Measurements from ENCODE around the gene RBM45.
"Not testable (repeated sequence)": the region's sequence is repeated elsewhere in the genome, so short reads cannot be mapped to it uniquely, and the experiment has no call there.

Gene RBM45

DNA sequence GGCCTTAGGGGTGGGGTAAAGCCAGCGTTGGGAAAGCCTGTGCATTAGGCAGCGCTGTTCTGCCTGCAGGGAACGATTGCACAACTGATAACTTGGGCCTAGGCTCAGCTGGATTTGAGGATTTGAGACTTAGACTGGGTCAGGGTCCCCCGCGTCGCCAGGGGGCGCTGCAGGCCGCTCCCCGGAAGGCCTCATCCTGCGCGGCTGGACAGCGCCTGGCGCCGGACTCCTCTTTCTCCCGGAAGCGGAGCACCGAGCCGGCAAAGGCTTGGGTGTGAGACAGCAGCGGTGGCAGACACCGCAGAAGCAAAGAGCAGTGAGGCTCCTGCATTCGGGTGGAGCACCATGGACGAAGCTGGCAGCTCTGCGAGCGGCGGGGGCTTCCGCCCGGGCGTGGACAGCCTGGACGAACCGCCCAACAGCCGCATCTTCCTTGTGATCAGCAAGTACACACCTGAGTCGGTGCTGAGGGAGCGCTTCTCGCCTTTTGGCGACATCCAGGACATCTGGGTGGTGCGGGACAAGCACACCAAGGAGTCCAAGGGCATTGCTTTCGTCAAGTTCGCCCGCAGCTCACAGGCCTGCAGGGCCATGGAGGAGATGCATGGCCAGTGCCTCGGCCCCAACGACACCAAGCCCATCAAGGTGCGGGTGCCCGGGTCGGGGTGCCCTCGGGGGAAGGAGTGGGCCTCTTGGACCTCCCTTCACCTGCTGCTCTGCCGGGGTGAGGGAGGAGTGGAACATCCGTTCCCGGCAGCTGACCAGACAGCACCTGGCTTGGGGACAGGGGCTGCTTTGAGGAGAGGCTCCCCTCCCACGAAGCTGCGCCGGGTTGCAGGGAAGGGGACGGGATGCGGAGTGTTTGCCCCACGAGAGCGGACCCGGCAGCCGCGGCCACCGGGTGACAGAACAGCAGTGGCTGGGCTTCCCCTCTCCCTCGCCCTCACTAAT, at the start of gene RBM45:
Gene RBM45 (plus strand): TSS at position 236 of the 951 bp plus-strand sequence. CDS start 110 bp downstream, at position 346.
- peak; percentile 38 for DNase-seq

- DNase-seq, result no peak
Observed at GRCh38 chr2:178066324-178066723, 45.9 kb upstream of the RBM45 start.

GRCh38 chr2:178066890-178067669, 45.2 kb upstream of the RBM45 start:
- DNase-seq, result no peak

- no peak for DNase-seq
Observed at GRCh38 chr2:178068823-178069454, 43.3 kb upstream of the RBM45 start.

GRCh38 chr2:178069551-178069950, 42.7 kb upstream of the RBM45 start:
- DNase-seq, result no peak

DNA sequence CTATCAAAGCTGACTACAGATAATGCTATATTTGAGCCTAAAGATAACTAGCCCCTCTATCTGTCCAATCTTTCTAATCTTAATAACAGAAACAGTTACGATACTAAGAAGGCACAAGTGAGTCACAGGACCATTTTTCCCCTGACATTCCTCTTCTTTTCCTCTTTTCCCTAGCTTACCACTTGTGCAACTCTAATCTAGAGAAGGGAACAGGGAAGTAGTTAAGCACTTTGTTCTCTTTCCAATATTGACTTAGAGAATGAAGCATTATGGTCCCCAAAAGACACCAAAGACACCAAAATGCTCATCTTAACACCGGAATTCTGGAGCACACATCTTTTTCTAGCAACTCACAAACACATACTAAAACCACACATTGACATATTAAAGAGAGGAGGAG, 41.4 kb upstream of the RBM45 start:
- DNase-seq, result no peak

DNA sequence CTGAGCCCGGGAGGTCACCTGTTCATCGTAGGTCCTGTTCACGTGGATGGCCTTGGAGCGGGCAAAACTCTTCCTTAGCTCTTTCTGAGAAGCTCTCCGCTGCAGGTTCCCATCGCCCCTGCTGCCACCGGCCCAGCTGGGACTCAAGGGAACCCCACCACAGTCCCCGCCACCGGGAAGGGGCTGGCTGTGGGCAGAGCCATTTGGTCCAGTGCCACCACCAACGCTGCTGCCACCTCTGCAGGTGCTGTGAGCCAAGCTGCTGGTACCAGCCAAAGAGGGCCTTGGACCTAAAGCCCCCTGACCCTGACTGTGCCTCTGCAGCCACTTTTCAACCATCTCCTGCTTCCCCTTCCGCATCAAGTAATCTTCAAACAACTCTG, 40.2 kb upstream of the RBM45 start:
- DNase-seq, result no peak

GRCh38 chr2:178072383-178073301, 39.6 kb upstream of the RBM45 start, which contains the start of gene PDE11A:
Gene PDE11A, minus strand, starts transcription at chr2:178072777. Its CDS starts 340 bp downstream, at chr2:178072437.
- DNase-seq, result peak; percentile 17

DNA sequence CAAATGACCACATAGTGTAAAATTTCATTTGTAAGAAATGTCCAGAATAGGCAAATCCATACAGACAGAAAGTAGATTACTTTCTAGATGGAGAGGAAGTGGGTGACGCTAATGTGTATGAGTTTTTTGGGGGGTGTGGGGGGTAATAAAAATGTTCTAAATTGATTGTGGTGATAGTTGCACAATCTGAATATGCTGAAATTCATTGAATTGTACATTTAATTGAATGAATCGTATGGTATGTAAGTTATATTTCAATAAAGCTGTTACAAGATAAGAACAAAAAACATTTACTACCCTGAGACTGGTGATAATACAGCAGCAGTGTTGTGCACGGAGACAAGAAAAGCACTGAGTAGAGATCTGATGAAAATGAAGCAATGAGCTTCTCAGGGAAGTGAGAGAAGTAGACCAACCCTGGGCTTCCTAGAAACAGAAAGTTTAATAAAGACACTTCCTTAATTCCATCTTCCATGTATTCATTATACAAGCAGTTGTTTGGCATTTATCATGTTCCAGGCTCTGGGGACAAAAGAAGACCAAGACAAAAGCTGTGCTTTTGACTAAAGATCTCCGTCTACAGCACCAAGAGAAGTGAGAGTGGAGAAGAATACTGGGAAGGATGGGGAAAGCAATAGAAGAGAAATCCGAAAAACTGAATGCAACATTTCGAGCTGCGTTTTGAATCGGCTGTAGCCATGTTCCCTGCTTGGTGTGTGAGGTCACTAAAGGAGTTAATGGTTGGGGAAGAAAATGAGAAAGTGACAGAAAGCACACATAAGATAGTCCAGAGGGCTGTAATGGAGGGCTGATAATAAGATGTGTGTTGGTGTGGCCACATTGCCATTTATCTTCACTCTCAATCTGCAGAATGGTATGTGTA, 37.9 kb upstream of the RBM45 start:
- DNase-seq, result no peak

DNA sequence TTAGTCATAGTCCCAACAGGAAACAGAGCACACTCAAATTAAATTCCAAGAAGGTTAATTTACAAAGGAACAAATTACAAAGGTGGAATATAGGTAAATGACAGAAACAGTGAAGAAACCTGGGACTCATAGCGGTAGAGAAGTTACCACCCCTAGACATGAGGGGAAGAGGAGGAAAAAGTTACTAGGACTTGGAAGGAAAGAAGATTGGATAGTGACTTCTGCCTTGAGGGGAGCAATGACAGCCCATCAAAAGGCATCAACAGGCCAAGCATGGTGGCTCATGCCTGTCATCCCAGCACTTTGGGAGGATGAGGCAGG, 37.3 kb upstream of the RBM45 start:
- no peak for DNase-seq

DNA sequence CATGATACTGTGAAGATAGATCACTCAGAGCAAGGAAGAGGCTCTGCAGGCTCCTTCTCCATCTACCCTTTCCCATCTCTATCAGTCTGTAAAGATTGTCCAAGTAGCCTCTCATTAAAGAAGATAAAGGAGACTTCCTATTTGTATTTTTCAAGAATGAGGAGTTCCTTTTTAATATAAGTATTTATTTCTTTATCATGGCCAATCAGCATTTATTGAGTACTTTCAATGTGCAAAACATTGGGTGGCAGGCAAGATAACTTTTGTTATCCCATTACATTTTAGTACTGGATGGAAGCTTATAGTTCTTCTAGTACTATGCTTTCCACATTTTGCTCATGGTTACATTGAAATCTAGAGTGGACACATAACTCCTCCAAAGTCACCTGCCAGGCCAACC, 36.1 kb upstream of the RBM45 start:
- DNase-seq, result no peak

DNA sequence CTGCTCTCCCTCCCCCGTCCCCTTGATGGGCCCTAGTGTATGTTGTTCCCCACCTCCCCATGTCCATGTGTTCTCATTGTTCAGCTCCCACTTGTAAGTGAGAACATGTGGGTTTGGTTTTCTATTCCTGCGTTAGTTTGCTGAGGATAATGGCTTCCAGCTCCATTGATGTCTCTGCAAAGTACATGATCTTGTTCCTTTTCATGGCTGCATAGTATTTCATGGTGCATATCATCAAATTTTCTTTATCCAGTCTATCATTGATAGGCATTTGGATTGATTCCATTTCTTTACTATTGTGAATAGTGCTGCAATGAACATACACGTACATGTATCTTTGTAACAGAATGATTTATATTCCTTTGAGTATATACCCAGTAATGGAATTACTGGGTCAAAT, 33.0 kb upstream of the RBM45 start:
- not testable (repeated sequence) for DNase-seq

GRCh38 chr2:178082408-178083045, 29.7 kb upstream of the RBM45 start:
- DNase-seq, result no peak

- DNase-seq, result no peak
Observed at GRCh38 chr2:178084273-178084672, 28.0 kb upstream of the RBM45 start.

- no peak for DNase-seq
Observed at GRCh38 chr2:178088774-178089270, 23.4 kb upstream of the RBM45 start.

DNA sequence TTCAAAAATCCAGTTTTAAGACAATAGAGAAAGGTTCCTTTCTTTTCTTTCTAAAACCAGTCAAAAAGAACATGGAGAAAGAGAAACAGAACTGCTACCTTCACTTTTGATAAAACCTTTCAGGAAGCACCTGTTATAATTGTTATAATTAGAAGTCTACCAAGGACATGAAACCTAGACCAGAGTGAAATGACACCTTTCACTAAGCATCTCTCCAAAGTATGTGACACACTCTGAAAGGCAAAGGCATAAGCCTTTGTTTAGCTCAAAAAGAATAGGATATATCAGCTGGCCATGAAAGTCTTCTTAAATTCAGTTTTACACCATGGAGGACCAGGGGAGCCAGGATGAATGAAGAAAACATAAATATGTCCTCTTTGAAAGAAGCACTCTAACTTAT, 18.8 kb upstream of the RBM45 start:
- no peak for DNase-seq

DNA sequence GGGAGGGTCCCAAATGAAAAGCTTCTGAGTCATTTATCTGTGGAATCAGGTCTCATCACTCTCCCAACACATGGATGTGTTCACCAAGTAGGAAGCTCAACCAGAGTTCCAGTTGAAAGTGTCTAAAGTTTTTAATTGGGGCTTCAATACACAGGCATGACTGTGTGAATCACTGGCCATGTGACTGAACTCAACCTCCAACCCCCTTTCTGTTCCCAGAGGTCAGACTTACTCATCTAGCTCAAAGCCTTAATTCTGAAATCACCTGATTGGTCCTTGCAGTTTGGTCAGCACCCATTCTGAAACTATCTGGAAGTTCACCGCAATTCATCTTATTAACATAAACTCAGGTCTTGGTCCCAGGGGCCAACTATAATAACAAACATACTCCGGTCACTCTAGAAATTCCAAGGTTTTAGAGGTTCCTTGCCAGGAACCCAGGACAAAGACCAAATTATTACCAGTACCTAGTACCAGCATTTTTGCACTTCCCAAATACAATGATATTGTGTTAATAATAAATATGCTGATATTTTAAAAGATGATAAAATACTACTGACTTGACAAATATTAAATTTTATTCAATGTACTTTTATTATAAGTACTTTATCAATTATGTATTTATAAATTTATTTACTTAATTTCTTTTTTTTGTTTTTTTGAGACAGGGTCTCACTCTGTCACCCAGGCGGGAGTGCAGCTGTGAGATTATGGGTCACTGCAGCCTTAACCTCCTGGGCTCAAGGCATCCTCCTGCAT, 10.7 kb upstream of the RBM45 start:
- no peak for DNase-seq

- no peak for DNase-seq
Observed at GRCh38 chr2:178105566-178105965, 6.7 kb upstream of the RBM45 start.

GRCh38 chr2:178106053-178106452, 6.2 kb upstream of the RBM45 start:
- no peak for DNase-seq

GRCh38 chr2:178108176-178108575, 4.1 kb upstream of the RBM45 start:
- DNase-seq, result no peak
